Measurements from ENCODE around the gene TMEM168.
"Not testable (repeated sequence)": the region's sequence is repeated elsewhere in the genome, so short reads cannot be mapped to it uniquely, and the experiment has no call there.

GRCh38 chr7:112796552-112796951 is 6.4 kb upstream of the TMEM168 start:
- not testable (repeated sequence) for TF ChIP-seq CTCF (IDR thresholded peaks at IDR 0.05); ZFX (IDR thresholded peaks at IDR 0.05; ENCODE audit: borderline replicate concordance)

All from 22Rv1 (cell line).